CD4-positive, alpha-beta T cell treated with Interleukin-6 for 4 hours (primary cell): ENCODE data around the gene MRPS11.
"Not testable (repeated sequence)": the region's sequence is repeated elsewhere in the genome, so short reads cannot be mapped to it uniquely, and the experiment has no call there.

Experiments used
- DNase-seq: peaks from one replicate; pipeline ENCODE4 v3.0.0-alpha.2; 2020; ENCODE audit warnings: mixed read lengths

The MRPS11 gene

DNA sequence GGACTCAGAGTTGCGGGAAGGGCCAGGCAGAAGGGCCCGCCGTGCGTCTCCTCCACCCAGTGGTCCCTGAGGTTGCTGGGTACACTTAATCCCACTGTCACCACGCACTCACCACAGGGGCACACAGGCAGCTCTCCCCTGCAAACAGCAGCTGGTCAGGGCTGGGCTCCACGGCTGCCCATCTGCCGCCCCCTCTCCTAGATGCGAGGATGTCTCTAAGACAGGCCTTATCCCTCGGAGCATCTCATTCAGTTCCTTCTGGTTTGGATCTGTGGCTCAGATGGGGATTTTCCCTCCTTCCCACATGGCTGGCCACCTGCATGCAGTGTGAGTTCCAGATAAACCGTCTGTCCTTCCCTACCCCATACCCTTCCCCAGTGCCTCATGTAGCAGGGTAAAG, 26.3 kb downstream of the MRPS11 start:
- no peak for DNase-seq

DNA sequence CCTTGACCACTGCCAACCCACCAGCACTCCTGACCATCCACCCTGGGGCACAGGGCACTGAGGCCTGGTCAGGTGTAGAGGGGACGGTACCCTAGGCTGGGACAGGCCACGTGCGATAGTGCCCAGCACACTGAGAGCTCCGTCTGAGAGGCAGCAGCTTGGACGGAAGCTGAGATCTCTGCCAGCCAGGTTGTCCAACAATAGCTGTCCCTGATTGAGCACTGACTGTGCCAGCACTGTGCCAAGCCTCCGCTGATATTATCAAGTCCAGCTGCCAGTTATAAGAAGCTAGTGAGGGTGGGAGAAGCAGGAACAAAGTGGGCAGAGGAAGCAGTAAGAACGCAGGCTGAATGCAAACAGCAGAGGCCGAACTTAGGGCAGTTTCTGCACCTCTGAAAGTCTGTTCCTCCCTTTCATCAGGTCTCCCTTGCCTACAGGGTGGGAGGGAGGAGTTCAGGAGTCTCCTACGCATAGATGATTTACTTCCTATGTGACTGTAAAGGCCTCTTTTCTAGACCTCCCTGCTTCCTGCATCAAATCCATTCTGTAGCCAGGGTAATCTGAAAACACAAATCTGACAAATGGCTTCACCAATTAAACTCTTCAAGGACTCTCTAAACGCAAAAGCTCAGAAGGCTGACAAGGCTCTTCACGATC, 29.7 kb downstream of the MRPS11 start:
- DNase-seq: no peak

DNA sequence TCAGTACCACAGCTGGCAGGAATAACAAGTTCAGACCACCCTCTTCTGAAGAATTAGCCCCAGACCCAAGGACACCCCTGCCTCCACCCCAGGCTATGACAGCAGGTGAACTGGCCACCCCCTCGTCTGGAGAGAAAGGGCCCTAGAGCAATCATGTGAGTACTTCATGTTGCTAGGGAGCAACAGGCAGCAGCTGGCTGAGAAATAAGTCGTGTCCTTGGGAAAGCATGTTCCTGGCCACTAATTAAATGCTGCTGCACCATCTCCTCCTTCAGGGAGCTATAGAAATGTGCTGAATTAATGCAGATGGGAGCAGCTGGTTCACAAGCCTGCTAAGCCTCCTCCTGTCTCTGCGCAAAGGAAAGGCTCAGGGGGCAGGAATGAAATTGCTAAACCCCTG, 31.5 kb downstream of the MRPS11 start:
- no peak for DNase-seq

DNA sequence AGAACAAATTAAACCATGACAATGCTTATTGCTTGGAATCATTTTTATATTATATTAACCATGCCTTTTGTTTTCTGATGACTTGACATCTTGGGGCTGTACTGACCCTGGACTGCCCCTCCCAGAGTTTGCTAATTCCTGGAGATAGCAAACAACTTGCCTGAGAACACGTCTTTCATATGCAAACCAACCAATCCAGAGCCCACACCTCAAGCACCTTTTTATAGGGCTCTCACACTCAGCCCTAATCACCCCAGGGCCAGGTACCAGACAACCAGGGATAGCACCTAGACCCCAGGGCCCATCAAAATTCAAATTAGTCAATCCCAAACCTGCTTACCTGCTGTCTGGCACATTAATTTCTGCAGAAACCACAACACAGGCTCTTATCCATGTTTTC, 36.9 kb downstream of the MRPS11 start:
- DNase-seq: no peak

DNA sequence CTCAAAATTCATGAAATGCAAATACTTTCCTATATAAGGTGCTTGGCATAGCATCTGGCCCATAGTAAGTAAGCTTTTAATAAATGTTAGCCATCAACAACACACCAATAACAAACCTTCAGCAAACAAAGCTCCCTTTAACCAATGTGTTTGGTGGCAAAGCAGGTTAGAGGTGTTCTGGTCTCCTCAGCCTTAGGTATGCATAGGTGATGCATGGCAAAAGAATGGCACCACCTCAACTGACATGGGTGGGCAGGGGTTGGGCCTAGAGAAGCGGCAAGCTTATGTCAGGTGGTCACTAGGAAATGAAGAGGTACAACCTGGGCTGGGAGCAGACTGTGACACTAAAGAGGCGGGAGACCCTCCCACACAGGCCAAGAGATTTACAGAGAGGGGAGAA, 38.2 kb downstream of the MRPS11 start:
- DNase-seq: no peak

DNA sequence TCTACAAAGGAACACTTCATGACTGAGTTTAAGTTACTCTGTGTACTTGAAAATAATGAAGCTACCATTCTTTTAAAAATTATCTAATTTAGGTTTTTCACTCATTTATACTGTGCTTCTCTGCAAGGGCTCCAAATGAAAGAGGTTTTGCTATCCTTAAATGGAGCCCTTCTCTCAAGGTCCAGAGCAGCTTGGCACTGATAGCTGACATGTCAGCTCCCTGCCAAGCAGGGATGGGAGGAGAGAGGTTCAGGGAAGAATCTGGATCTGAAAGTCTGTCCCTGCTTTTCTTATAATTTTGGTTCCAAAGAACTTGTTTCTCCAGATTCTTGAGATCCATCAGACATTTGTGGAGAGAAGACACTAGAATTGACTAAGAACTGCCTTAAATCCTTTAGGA, 39.1 kb downstream of the MRPS11 start:
- no peak for DNase-seq

DNA sequence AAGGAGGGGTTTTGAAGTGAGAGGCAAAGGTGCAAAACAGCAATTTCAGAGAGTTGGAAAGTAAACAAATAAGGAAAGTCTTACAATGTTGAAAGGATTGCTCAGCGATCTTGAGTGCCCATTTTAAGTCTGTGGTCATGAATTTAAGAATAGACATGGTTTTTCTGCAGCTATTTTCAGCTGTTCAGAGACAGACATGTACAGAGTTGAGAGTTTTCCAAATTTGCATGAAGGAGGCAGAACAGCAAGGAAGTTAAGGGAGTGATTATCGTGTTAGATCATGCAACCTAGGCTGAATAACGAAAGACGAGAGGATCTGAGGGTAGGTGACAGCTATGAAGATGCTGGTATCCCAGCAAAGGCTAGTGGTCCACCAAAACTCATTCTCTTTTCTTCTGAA, 41.8 kb downstream of the MRPS11 start:
- DNase-seq: no peak

DNA sequence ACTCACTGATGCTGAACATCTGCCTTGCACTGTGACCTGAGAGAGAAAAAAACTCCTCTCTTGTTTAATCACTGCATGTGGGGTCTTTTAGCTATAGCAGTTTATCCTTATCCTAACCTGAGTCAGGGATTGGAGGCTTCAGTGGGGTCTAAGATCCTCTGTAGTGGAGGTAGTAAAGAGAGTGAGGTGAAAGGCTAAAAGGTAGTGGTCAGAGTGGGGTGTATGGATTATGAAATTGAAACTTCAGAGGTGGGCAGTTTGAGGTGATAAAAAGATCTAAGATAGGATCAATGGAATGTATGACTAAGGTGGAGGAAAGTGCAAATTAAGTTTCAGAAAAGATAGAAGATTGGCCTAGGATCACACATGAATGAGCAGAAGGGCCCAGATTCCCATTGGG, 42.5 kb downstream of the MRPS11 start:
- DNase-seq: no peak

DNA sequence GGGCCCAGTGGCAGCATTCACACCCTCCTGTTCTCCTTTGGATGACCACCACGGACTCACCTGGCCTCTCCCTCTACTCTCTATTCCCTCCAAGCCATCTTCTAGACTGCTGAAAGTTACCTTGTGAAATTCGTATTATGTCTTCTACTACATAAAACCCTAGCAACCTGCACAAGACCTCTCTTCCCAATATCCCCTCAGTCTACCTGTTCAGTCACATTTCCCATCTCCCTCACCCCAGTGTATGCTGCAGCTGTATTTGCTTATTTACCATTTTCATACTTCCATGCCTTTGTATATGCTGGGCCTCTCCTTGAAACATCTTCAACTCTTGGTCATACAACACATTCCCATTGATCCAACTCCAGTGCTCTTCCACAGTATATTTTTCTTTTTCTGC, 43.7 kb downstream of the MRPS11 start:
- DNase-seq: no peak

DNA sequence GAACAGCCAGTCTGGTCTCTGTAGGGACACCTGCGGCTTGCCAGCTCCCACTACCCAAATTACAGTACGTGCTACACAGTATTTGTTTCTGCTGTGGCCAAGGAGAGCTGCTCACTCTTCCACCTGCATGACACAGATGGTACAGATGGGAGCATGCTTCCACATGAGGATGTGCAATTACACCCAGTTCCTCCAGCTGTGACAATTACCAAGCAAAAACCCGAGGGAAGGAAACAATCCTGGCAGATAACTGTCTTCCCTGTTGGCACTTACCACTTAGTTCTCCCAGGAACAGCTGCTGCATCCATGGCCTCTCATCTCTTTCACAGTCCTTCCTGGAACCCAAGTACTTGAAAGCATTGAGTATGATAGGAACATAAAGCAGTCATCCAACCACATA, 44.6 kb downstream of the MRPS11 start:
- DNase-seq: no peak

DNA sequence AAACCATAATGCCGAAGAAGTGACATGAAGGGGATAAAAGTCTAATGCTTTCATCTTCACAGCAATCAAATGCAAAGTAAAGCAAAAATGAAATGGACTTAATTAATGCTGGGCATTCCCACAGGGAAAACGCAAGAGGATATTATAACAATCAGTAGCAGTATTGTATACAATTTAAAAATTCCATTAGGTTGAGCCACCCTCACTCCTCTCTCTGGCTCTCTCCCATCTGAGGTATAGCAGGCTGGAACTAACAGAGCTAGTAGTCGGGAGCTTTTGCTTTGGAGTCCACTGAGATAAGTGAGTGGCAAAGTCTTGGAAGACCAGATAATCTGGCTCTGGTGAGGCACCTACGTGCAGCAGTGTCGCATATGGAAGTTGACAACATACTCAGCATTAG, 45.1 kb downstream of the MRPS11 start:
- DNase-seq: no peak

DNA sequence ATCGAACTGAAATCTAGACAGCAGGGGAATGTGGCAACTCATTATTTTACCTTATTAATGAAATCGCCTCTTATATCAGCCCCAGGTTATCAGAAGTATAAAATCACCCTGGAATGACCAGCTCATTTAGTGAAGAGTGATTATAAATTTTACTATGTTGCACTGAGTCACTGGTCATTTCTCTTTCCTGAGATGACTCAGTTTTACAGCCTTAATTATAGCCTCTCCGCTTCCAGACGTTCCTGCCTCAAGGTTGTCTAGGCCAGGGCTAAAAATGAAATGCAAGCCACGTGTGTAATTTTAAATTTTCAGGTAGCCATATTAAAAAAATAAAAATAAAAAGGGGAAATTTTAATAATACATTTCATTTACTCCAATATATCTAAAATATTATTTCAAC, 45.7 kb downstream of the MRPS11 start:
- no peak for DNase-seq

DNA sequence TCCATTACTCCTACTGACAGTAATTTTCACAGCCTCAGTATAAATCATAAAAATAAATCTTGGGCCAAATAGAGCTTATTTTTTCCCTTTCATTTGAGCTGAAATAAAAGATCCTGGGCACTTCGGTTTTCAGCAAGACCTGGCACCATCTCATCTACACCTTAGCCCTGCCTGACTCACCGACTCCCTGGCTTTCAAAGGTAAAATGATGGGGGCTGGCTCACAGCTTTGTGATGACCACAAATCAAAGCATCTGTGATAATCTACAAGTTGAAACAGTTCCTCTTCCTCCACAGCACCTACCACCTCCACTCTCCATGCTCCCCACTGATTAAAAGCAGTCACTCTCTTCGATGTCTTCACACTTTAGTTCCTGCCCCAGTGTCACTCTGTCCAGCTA, 51.4 kb downstream of the MRPS11 start:
- DNase-seq: no peak

DNA sequence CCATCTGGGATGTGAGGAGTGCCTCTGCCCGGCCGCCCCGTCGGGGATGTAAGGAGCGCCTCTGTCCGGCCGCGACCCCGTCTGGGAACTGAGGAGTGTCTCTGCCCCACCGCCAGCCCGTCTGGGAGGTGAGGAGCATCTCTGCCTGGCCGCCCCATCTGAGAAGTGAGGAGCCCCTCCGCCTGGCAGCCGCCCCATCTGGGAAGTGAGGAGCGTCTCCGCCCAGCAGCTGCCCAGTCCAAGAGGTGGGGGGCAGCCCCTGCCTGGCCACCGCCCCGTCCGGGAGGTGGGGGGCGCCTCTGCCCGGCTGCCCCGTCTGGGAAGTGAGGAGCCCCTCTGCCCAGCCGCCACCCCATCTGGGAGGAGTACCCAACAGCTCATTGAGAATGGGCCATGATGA, 56.6 kb downstream of the MRPS11 start:
- DNase-seq: not testable (repeated sequence)

DNA sequence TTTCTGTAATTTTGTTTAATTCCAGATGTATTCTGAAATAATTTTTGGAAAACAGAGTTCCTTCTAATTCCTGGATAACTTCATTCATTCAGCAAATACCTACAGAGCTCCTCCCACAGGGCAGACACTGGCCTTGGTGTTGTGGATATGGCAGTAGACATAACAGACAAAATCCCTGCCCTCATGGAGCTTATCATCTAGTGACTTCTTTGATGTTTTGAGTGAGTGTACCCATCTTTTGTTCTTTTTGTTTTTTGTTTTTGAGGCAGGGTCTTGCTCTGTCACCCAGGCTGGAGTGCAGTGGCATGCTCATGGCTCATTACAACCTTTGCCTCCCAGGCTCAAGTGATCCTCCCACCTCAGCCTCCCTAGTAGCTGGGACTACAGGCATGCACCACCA, 57.9 kb downstream of the MRPS11 start:
- DNase-seq: no peak

DNA sequence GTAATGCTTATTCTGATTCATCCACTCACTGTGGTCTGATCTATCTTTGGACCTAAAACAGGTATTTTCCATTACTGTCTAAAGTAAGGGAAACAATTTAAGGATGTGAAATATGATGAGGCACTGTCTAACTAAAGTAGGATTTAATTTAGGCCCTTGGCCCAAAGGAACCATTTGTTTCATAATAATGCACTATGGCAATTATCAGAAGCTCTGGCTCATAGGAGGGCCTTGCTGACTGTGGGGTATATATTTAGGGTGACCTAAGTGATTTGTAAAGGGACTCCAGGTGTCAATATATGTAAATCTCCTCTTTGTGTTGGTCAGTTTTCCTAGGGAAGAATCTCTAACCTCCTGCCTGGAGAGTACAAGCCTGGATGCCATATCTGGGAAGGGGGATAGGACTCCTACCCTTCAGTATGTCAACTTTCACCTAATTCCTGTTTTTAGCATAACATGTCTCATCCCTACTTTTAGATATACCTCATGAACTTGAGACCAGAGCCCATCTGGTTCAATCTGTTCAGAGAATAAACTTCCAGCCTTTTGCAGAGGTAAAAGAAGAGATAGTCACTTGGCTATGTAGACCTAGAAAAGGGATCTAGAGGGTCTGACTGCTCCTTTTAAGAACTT, 58.9 kb downstream of the MRPS11 start:
- DNase-seq: no peak

DNA sequence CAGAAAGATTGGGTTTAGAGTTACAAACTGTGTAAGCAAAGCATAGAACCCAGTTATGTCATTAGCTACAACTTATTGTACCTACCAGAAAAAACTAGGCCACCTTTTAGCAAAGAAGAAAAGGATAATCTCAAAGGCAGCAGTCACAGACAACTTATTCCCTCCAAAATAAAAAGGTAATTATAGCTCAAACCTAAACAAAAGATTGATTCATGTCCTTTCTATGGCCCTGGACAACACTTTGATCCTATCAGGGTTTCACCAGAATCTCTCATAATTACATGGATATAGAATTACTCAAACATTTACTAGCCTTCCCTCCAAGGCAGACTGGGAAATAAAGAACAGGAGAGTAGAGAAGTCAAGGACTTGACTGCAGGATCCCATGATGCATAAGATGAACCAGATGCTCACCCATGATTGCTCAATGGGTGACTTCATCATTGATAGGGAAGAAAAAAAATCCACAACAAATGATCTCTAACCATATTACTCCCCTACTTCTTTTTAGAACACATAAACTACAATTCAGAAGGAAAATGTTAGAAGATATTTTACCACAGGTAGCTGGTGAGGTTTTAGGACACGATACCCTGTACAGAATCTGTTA, 61.6 kb downstream of the MRPS11 start:
- no peak for DNase-seq
